Lower lobe of right lung (tissue), 2 donors: ENCODE measurements around the gene AEBP1. TPM values are rescaled to one million over a fixed set of nuclear protein-coding genes. Genes with fewer than 3 reads are reported as not detected.

Source experiments
- ATAC-seq, 2 donors: fragments of 200-7000 bp; cut with Tn5 transposase; one replicate each; pipeline ENCODE4 v1.9.1; 2020 to 2022; ENCODE audit warnings: mild to moderate bottlenecking in 2 of 2, moderate library complexity in 2 of 2
- DNase-seq: peaks from one replicate; pipeline ENCODE4 v3.0.0-alpha.2; 2020
- H3K27ac ChIP-seq: fragments of 200-600 bp; one replicate; pipeline ENCODE4 v1.8.0; 2022
- H3K27me3 ChIP-seq: fragments of 200-600 bp; one replicate; pipeline ENCODE4 v1.8.0; 2022; ENCODE audit warnings: low read depth
- H3K36me3 ChIP-seq: fragments of 200-600 bp; one replicate; pipeline ENCODE4 v1.8.0; 2022; ENCODE audit warnings: mild to moderate bottlenecking
- H3K4me1 ChIP-seq: fragments of 200-600 bp; one replicate; pipeline ENCODE4 v1.8.0; 2022
- H3K4me3 ChIP-seq: fragments of 200-600 bp; one replicate; pipeline ENCODE4 v1.8.0; 2022; ENCODE audit warnings: mild to moderate bottlenecking
- H3K9me3 ChIP-seq: fragments of 200-600 bp; one replicate; pipeline ENCODE4 v1.8.0; 2022
- intact Hi-C: fragments of 100-400 bp; cut with DNase I; formaldehyde crosslinking; loops from one replicate; pipeline ENCODE4 v1.11.0; 2022
- total RNA-seq: library from RNA; stranded (reverse); fragmentation: NEBNext Ultra II Directional; extraction: Animal tissue kit (Norgen Biotek cat#: 25700); gene quantifications from one replicate; pipeline ENCODE4 v1.2.1, GENCODE V29; 2021
- TF ChIP-seq, protein P1 (sequence below): fragments of 200-600 bp; IDR thresholded peaks from one replicate; pipeline ENCODE4 v1.8.0; 2022; ENCODE audit warnings: antibody characterized with exemption, mild to moderate bottlenecking
- donor health status: DM: no; HTN: yes; CAD: no; lungs with severe emphysema.

Gene AEBP1
- total RNA-seq, 1 donor from 2014 or later: 82.5 TPM

DNA sequence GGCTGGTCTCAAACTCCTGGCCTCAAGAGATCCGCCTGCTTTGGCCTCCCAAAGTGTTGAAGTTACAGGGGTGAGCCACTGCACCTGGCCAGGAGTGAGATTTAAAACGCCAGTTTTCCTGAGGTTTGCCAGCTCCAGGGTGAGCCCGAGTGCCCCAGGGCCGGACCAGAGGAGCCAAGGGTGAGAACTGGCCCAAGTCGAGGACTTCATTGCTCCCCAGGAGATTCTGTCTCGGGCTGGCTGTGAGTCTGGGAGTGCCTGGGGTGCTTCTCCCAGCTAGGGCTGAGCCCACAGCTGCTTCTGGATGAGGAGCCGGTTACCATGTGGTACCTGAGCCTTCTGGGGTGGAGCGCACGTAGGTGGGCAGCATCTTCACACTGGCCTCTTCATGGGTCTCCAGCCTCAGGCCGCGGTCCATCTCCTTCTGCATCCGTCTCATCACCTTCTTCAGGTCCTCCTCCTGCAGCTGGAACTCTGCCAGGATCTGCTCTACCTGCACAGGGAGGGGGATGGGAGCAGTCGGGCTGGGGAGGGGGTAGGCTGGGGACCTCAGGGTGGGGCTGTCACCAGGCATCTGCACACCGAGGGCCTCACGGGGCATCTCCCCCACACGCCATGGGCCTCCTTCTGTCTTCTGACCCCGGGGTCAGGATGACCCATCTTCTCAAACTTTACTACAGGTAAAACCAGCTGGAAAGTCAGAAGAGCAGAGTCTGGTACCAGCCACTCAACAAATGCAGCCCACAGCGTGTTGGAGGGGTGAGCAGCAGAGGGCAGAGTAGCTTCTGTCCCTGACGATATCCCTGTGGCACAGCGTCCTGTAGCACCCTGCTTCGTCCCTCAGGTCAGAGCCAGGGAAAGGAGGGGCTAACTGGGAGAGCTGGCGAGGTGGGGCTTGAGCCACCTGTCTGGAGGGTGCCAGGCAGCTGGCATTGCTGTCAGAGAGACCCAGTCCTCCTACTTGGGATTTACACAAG is 49.1 kb downstream of the AEBP1 start:
- no peaks in the 10 kb centered on the region for H3K4me1 ChIP-seq
- H3K27ac ChIP-seq: no peak overlapping the region
- no peak for DNase-seq
- intact Hi-C loops: no loop called here
- H3K27me3 ChIP-seq: no peaks in the 10 kb centered on the region
- no peak for ATAC-seq
- TF ChIP-seq, protein P1, sequence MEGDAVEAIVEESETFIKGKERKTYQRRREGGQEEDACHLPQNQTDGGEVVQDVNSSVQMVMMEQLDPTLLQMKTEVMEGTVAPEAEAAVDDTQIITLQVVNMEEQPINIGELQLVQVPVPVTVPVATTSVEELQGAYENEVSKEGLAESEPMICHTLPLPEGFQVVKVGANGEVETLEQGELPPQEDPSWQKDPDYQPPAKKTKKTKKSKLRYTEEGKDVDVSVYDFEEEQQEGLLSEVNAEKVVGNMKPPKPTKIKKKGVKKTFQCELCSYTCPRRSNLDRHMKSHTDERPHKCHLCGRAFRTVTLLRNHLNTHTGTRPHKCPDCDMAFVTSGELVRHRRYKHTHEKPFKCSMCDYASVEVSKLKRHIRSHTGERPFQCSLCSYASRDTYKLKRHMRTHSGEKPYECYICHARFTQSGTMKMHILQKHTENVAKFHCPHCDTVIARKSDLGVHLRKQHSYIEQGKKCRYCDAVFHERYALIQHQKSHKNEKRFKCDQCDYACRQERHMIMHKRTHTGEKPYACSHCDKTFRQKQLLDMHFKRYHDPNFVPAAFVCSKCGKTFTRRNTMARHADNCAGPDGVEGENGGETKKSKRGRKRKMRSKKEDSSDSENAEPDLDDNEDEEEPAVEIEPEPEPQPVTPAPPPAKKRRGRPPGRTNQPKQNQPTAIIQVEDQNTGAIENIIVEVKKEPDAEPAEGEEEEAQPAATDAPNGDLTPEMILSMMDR: no peak
- H3K36me3 ChIP-seq: no peaks in the 10 kb centered on the region
- H3K4me3 ChIP-seq: no peak overlapping the region
- no peaks in the 10 kb centered on the region for H3K9me3 ChIP-seq

DNA sequence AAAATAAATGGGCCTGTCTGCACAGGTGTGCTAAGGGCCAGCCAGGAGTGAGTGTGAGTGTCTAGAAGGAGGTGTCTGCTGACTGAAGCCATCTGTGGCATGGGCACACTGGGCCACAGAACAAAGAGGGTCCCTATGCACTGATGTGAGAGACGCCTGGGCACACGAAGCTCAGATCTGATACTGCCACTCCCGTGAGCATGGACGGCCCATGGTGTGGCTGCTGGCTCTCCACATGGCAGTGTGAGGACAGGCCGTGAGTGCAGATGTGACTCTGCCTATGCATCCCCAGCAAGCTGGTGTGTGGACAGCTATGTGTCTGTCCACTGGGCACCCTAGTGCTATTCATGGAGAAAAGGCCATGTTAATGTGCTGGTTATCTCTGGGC is 49.8 kb downstream of the AEBP1 start:
- Histone ChIP-seq H3K36me3 (no peaks in the 10 kb centered on the region), H3K4me1 (no peaks in the 10 kb centered on the region), H3K27me3 (no peaks in the 10 kb centered on the region), H3K4me3 (no peak overlapping the region), H3K9me3 (no peaks in the 10 kb centered on the region), H3K27ac (no peak overlapping the region)
- DNase-seq (no peak), ATAC-seq (no peak)
- intact Hi-C loops: no loop called here
- TF ChIP-seq, protein P1: no peak

DNA sequence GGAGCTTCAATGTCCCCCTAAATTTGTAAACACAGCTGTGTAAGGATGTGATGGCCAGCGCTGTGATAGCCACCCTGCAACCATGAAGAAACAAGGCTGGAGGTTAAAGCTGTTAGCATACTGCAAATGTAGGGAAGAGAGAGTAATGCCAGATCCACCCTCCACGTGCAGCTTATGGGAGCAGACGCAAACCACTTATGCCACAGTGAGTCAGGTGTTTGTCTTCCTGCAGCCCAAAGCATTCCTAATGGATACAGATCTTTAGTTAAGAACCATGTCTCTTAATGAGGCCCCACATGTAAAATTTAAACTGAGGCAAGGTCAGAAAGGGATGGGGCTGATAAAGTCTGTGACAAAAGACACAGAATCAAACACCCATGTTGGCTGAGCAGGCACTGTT is 50.6 kb downstream of the AEBP1 start:
- no peaks in the 10 kb centered on the region for H3K27me3 ChIP-seq
- no peaks in the 10 kb centered on the region for H3K9me3 ChIP-seq
- H3K4me1 ChIP-seq: no peaks in the 10 kb centered on the region
- H3K36me3 ChIP-seq: no peaks in the 10 kb centered on the region
- intact Hi-C loops: no loop called here
- DNase-seq: no peak
- no peak for ATAC-seq
- TF ChIP-seq, protein P1: no peak
- no peak overlapping the region for H3K27ac ChIP-seq
- no peak overlapping the region for H3K4me3 ChIP-seq

DNA sequence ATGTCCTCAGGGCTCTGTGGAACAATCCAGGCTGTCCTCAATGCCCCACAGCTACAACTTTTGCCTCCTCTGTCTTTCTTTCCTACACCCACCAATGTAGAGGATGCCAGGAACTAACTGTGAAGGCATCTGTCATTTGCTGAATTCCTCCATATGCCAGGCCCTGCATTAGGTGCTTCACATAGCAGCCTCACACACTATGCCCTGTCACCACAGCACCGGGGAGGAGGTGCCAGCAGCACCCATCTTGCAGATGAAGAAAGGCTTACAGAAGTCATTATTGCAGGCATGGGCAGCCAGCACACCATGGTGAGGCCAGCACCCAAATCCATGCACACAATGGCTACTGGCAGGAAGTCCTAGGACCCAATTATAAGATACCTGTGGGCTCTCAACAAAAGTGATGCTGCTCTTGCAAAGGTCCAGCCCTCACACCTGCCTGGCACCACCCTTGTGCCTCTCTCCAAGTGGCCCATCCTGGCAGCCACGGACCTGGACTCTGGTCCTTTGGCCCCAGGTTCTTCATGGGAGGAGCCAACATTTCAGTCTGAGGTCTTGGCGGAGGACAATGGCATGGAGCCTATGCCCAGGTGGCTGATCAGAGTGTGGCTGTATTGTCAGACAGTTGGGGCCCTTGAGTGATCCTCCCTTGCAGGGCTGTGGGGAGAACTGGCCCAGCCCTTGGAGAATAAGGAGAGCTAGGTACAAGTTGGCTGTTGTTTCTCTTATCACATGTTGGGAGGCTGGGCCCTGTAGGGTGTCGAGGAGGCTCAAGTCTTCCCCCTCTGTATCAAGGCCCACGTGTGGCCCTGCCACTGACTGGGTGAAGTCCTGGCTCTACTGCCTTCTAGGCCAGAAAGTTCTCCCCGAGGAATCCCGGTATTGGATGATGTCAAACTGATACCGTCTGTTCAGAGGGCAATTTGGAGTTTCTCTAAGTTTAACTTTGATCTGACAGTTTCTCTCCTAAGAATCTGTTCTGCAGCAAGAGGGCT is 51.3 kb downstream of the AEBP1 start:
- no peak overlapping the region for H3K4me3 ChIP-seq
- TF ChIP-seq, protein P1: no peak
- no peak overlapping the region for H3K27ac ChIP-seq
- no peaks in the 10 kb centered on the region for H3K27me3 ChIP-seq
- H3K36me3 ChIP-seq: no peaks in the 10 kb centered on the region
- DNase-seq (no peak), ATAC-seq (no peak)
- no peaks in the 10 kb centered on the region for H3K4me1 ChIP-seq
- intact Hi-C loops: no loop called here
- H3K9me3 ChIP-seq: no peaks in the 10 kb centered on the region

DNA sequence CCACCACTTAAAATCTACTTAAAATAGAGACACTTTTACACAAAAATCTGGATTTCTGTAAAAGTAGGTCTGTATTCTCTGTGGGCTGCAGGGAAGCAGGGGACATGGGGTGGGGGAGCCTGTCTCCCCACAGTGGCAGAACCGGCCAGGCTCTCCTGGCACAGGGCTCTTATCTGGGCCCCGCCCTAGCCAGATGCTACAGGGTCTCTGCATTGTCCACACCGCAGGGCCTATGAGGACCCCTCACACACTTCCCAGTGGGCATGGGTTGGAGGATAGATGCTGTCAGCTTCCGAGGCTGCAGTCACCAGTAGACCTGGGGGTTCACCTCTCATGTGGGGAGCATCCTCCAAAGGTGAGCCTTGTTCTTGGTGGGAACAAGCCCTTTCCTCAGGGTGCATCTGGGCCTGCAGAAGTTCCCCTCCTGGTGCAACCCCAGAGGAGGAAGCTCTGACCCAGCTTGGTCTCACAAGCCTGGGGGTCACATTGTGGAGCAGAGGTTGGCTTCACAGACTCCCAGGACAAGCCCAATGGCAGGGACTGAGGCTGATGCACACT is 52.4 kb downstream of the AEBP1 start:
- intact Hi-C loops: no loop called here
- H3K9me3 ChIP-seq: no peaks in the 10 kb centered on the region
- no peak overlapping the region for H3K4me3 ChIP-seq
- no peak for DNase-seq
- no peak for ATAC-seq
- no peaks in the 10 kb centered on the region for H3K4me1 ChIP-seq
- TF ChIP-seq, protein P1: no peak
- no peaks in the 10 kb centered on the region for H3K27me3 ChIP-seq
- no peaks in the 10 kb centered on the region for H3K36me3 ChIP-seq
- no peak overlapping the region for H3K27ac ChIP-seq
